C4-2B (cell line): ENCODE results near the gene PTPN23.

Source experiments
- CTCF ChIP-seq: fragments of 450-650 bp; conservative IDR thresholded peaks from 2 replicates; pipeline ENCODE4 v1.5.1; 2017; ENCODE audit warnings: mild to moderate bottlenecking
- ZFX ChIP-seq: fragments of 450-650 bp; IDR thresholded peaks from 2 replicates; pipeline ENCODE4 v1.6.1; 2017

DNA sequence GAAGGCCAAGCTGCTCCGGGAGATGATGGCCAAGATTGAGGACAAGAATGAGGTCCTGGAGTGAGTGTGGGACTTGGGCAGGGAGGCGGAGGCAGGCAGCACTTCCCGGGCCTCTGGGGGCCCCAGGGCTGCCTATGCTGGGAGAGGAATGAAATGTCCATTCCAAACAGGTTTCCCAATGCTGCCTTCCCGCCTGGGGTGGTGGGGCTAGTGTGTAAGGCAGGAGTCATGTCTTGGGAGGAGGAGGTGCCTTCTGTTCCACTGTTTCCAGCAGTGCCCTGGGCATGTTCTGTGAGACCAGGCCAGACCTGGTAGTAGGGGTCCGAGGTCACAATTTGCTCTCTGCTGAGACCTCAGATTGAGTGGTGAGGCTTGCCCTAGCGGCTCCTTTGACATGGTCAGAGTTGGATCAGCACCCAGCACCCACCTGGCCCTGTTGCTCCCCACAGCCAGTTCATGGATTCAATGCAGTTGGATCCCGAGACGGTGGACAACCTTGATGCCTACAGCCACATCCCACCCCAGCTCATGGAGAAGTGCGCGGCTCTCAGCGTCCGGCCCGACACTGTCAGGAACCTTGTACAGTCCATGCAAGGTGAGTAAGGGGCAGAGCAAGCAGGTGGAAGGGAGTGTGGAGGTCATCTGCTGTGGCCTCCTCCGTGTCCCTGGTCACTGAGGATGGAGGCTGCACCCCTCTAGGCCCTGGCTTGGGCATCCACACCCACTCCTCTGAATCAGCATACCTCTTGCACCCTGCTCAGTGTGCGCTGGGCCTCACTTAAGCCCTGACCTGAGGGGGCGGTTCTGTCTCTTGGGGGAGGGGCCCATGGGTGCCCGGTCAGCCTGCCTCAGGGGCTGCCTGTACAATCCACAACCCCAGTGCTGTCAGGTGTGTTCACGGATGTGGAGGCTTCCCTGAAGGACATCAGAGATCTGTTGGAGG is 27.3 kb downstream of the PTPN23 start:
- TF ChIP-seq CTCF (no peak), ZFX (no peak)
